HEK293T (cell line): ENCODE data around the gene NAP1L2.
"Not testable (repeated sequence)": the region's sequence is repeated elsewhere in the genome, so short reads cannot be mapped to it uniquely, and the experiment has no call there.

Source experiments
- BHLHE40 ChIP-seq: fragments of 450-650 bp; IDR thresholded peaks from 2 replicates; pipeline ENCODE4 v1.6.1; 2016; ENCODE audit warnings: mild to moderate bottlenecking, moderate library complexity, borderline replicate concordance
- ELF4 ChIP-seq: fragments of 450-650 bp; IDR thresholded peaks from 2 replicates; pipeline ENCODE4 v1.6.1; 2017; ENCODE audit warnings: antibody characterized with exemption
- FOXM1 ChIP-seq: fragments of 450-650 bp; IDR thresholded peaks from 2 replicates; pipeline ENCODE4 v1.6.1; 2017; ENCODE audit warnings: mild to moderate bottlenecking, borderline replicate concordance
- SP1 ChIP-seq: fragments of 450-650 bp; IDR thresholded peaks from 2 replicates; pipeline ENCODE4 v1.6.1; 2017

- not testable (repeated sequence) for TF ChIP-seq SP1, ELF4, BHLHE40, FOXM1
These were observed 45.7 kb downstream of the NAP1L2 start for GRCh38 chrX:73168945-73169344.
